Esophagus squamous epithelium (tissue), 4 donors: ENCODE data around the gene RNF208.

ENCODE experiments used
- CTCF ChIP-seq, 6 experiments: fragments of 450-650 bp in 4 of 6; fragments of 200-600 bp in 2 of 6; sonication (generic) in 2 of 6; IDR thresholded peaks; one replicate each; pipeline ENCODE4 v1.5.1; 2016 to 2019; ENCODE audit warnings: antibody characterized with exemption in 6 of 6, mild to moderate bottlenecking in 4 of 6, moderate library complexity in 4 of 6
- POLR2A ChIP-seq, 4 donors: fragments of 450-650 bp; IDR thresholded peaks; one replicate each; pipeline ENCODE4 v1.6.1; 2017; ENCODE audit warnings: antibody characterized with exemption in 4 of 4, mild to moderate bottlenecking in 4 of 4, moderate library complexity in 3 of 4

- TF ChIP-seq CTCF (IDR thresholded peaks at IDR 0.05) = peak in 1 of 6 experiments; percentile 4
- no peak for TF ChIP-seq POLR2A (IDR thresholded peaks at IDR 0.05)
Measured at GRCh38 chr9:137201205-137201868, 20.7 kb downstream of the RNF208 start.
